MM.1S (cell line): Measurements from ENCODE around the gene ATP13A3.

ENCODE experiments used
- DNase-seq: peaks from one replicate; pipeline ENCODE4 v3.0.0-alpha.2; 2015
- H2AFZ ChIP-seq: fragments of 300-600 bp; sonication (generic); 2 replicates; pipeline ENCODE4 v1.6.0; 2016; ENCODE audit warnings: antibody characterized with exemption, low read length
- H3F3A ChIP-seq: fragments of 300-600 bp; sonication (generic); 2 replicates; pipeline ENCODE4 v1.6.1; 2016; ENCODE audit warnings: mild to moderate bottlenecking, antibody characterized with exemption, low read length, moderate library complexity, mixed read lengths; ENCODE audit not compliant: insufficient read depth
- H3K27ac ChIP-seq: fragments of 300-600 bp; sonication (generic); 2 replicates; pipeline ENCODE4 v1.5.1; 2016; ENCODE audit warnings: mild to moderate bottlenecking, low read length
- H3K27me3 ChIP-seq: fragments of 300-600 bp; sonication (generic); replicated peaks from 2 replicates; pipeline ENCODE4 v1.6.0; 2016; ENCODE audit warnings: low read length; ENCODE audit not compliant: insufficient read depth
- H3K36me3 ChIP-seq: fragments of 300-600 bp; sonication (generic); replicated peaks from 2 replicates; pipeline ENCODE4 v1.6.1; 2016; ENCODE audit warnings: mild to moderate bottlenecking, low read length, mixed read lengths; ENCODE audit not compliant: insufficient read depth
- H3K4me1 ChIP-seq: fragments of 300-600 bp; sonication (generic); 2 replicates; pipeline ENCODE4 v1.6.1; 2016; ENCODE audit warnings: low read length, mixed read lengths
- H3K4me2 ChIP-seq: fragments of 300-600 bp; sonication (generic); 2 replicates; pipeline ENCODE4 v1.6.0; 2016; ENCODE audit warnings: low read depth, low read length
- H3K4me3 ChIP-seq: fragments of 300-600 bp; sonication (generic); 2 replicates; pipeline ENCODE4 v1.5.1; 2016; ENCODE audit warnings: low read length, mixed read lengths
- H3K79me2 ChIP-seq: fragments of 300-600 bp; sonication (generic); 2 replicates; pipeline ENCODE4 v1.6.1; 2016; ENCODE audit warnings: mixed run types, low read length, mixed read lengths
- H3K9ac ChIP-seq: fragments of 300-600 bp; sonication (generic); 2 replicates; pipeline ENCODE4 v1.6.1; 2016; ENCODE audit warnings: low read length, mixed read lengths
- H3K9me2 ChIP-seq: fragments of 300-600 bp; sonication (generic); replicated peaks from 2 replicates; pipeline ENCODE4 v1.6.1; 2016; ENCODE audit warnings: mild to moderate bottlenecking, low read length, mixed read lengths; ENCODE audit not compliant: insufficient read depth
- H3K9me3 ChIP-seq: fragments of 300-600 bp; sonication (generic); replicated peaks from 2 replicates; pipeline ENCODE4 v1.6.1; 2016; ENCODE audit warnings: mild to moderate bottlenecking, low read length, mixed read lengths; ENCODE audit not compliant: insufficient read depth
- H4K20me1 ChIP-seq: fragments of 300-600 bp; sonication (generic); 2 replicates; pipeline ENCODE4 v1.6.1; 2016; ENCODE audit warnings: mild to moderate bottlenecking, low read length, moderate library complexity, mixed read lengths; ENCODE audit not compliant: insufficient read depth
- EZH2 ChIP-seq: fragments of 300-600 bp; sonication (generic); optimal IDR thresholded peaks from 2 replicates; pipeline ENCODE3; 2017; ENCODE audit warnings: low read depth, mild to moderate bottlenecking, antibody characterized with exemption, low read length, mixed read lengths
- EZH2phosphoT487 ChIP-seq: fragments of 300-600 bp; sonication (generic); IDR thresholded peaks from 2 replicates; pipeline ENCODE4 v1.6.1; 2018; ENCODE audit warnings: antibody characterized with exemption, low read length
- TF ChIP-seq, protein P1 (sequence below): fragments of 300-600 bp; sonication (generic); IDR thresholded peaks from 2 replicates; pipeline ENCODE4 v1.5.1; 2016; ENCODE audit warnings: antibody characterized with exemption, low read length, mixed read lengths

ATP13A3 gene

DNA sequence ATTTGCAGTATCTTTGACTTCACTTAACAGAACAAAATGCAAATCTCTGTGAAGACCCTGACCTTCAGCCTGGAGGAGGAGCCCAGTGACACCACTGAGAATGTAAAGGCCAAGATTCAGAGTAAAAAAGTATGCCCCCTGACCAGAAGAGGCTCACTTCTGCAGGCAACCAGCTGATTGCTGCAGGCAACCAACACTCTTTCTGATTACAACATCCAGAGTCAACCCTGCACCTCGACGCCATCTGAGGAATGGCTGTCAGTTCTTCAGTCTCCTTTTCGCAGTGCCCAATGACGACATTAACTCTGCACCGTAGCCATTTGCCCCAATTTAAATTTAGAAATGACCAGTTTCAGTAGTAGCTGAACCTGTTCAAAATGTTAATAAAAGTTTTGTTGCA is 14.9 kb downstream of the ATP13A3 start:
- Histone ChIP-seq H3K79me2 (peaks cover 99% of the 10 kb centered on the region), H4K20me1 (peaks cover 17% of the 10 kb centered on the region; the same call in 1 of the 2 replicates), H3F3A (no peaks in the 10 kb centered on the region), H3K27ac (no peak overlapping the region), H3K27me3 (no peaks in the 10 kb centered on the region), H3K4me1 (no peaks in the 10 kb centered on the region), H3K4me2 (no peak overlapping the region), H3K9me3 (no peaks in the 10 kb centered on the region), H3K9ac (no peak overlapping the region), H3K36me3 (no peaks in the 10 kb centered on the region), H3K4me3 (no peak overlapping the region), H3K9me2 (no peaks in the 10 kb centered on the region), H2AFZ (no peak overlapping the region)
- no peak for TF ChIP-seq EZH2phosphoT487
- TF ChIP-seq, protein P1, sequence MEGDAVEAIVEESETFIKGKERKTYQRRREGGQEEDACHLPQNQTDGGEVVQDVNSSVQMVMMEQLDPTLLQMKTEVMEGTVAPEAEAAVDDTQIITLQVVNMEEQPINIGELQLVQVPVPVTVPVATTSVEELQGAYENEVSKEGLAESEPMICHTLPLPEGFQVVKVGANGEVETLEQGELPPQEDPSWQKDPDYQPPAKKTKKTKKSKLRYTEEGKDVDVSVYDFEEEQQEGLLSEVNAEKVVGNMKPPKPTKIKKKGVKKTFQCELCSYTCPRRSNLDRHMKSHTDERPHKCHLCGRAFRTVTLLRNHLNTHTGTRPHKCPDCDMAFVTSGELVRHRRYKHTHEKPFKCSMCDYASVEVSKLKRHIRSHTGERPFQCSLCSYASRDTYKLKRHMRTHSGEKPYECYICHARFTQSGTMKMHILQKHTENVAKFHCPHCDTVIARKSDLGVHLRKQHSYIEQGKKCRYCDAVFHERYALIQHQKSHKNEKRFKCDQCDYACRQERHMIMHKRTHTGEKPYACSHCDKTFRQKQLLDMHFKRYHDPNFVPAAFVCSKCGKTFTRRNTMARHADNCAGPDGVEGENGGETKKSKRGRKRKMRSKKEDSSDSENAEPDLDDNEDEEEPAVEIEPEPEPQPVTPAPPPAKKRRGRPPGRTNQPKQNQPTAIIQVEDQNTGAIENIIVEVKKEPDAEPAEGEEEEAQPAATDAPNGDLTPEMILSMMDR: no peak
- TF ChIP-seq EZH2: no peak
- DNase-seq: no peak

DNA sequence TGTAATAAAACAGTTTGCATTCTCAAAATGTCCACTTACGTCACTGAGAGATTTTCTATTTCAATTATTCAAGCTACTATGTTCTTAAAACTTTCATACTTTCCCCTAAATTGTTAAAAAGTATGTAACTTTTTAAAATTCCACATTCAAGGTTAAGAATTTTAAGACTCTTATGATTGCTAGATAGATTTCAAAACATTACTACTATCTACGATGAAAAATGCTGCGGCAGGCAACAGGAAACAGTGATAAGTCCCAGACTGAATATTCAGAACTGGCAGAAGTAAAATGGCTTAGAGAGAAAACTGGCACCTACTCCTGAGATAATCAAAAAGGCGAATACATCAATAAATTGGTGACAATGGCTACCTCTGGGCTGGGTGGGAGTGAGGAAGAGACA is 16.2 kb downstream of the ATP13A3 start:
- H3K4me2 ChIP-seq: no peak overlapping the region

DNA sequence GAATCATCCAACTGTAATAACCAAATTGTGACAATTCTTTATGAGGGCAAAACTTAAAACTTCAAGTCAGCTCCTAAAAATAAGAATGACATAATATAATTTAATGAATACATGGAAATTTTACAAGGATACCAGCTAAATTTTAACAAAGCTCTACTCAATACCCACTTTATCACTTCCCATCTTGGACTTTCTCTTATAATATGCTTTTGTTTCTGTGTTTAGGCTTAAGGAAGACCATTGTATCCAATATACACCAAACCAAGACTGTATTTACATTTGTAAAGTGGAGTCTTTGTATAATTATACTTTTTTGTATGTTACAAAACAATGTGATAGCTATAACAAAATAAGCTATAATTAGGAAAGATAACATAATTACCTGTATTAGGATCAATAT is 16.8 kb downstream of the ATP13A3 start:
- TF ChIP-seq, protein P1: no peak
- TF ChIP-seq EZH2 (no peak), EZH2phosphoT487 (no peak)
- Histone ChIP-seq H3K9ac (no peak overlapping the region), H3F3A (0 out of 2 replicates have a peak, but pooled peaks cover 4% of the 10 kb centered on the region), H3K9me3 (no peaks in the 10 kb centered on the region), H2AFZ (no peak overlapping the region), H3K36me3 (no peaks in the 10 kb centered on the region), H3K79me2 (peaks cover 99% of the 10 kb centered on the region), H3K27ac (no peak overlapping the region), H3K4me3 (no peak overlapping the region), H3K4me1 (no peaks in the 10 kb centered on the region), H3K27me3 (no peaks in the 10 kb centered on the region), H4K20me1 (peaks cover 17% of the 10 kb centered on the region; the same call in 1 of the 2 replicates), H3K9me2 (no peaks in the 10 kb centered on the region), H3K4me2 (no peak overlapping the region)
- DNase-seq: no peak

More for the DNA sequence above, 16.2 kb downstream of the ATP13A3 start:
- no peak for DNase-seq
- no peaks in the 10 kb centered on the region for H3K9me3 ChIP-seq
- no peaks in the 10 kb centered on the region for H3K36me3 ChIP-seq
- H3K79me2 ChIP-seq: peaks cover 99% of the 10 kb centered on the region
- no peaks in the 10 kb centered on the region for H3K9me2 ChIP-seq
- TF ChIP-seq EZH2: no peak
- H3K4me3 ChIP-seq: no peak overlapping the region
- no peak overlapping the region for H2AFZ ChIP-seq
- H3K9ac ChIP-seq: no peak overlapping the region
- no peak overlapping the region for H3K27ac ChIP-seq
- no peaks in the 10 kb centered on the region for H3K4me1 ChIP-seq
- 0 out of 2 replicates have a peak, but pooled peaks cover 4% of the 10 kb centered on the region for H3F3A ChIP-seq
- peaks cover 17% of the 10 kb centered on the region; the same call in 1 of the 2 replicates for H4K20me1 ChIP-seq
- H3K27me3 ChIP-seq: no peaks in the 10 kb centered on the region

DNA sequence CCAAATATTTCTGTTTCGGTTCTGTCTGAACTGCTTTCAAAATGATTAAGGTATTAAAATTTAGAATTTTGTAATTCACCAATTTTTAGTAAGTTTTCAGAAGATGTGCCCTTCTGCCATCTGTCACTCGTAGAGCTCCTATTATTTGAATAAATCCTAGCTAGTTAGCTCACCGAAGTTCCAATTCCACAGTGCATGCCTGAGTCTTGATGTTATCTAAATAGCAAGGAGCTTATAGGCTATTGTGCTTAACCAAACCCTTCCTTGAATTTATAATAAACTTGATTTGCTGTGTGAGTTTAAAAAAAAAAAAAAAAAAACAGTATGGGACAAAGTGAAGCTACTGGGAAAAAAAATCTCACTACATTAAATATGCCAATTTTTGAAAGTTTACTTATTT is 18.7 kb downstream of the ATP13A3 start:
- Histone ChIP-seq H3K27ac (no peak overlapping the region), H3K4me1 (no peaks in the 10 kb centered on the region), H3K79me2 (peaks cover 96% of the 10 kb centered on the region), H3F3A (0 out of 2 replicates have a peak, but pooled peaks cover 4% of the 10 kb centered on the region), H3K27me3 (no peaks in the 10 kb centered on the region), H3K9ac (no peak overlapping the region), H3K4me3 (no peak overlapping the region), H3K36me3 (no peaks in the 10 kb centered on the region), H3K9me3 (no peaks in the 10 kb centered on the region), H3K4me2 (no peak overlapping the region), H3K9me2 (no peaks in the 10 kb centered on the region), H2AFZ (no peak overlapping the region), H4K20me1 (peaks cover 17% of the 10 kb centered on the region; the same call in 1 of the 2 replicates)
- TF ChIP-seq EZH2phosphoT487 (no peak), EZH2 (no peak)
- TF ChIP-seq, protein P1: no peak
- DNase-seq: no peak
